Renal cortical epithelial cell (primary cell): ENCODE measurements around the gene PCDHGA2. TPM values are rescaled to one million over a fixed set of nuclear protein-coding genes. Genes with fewer than 3 reads are reported as not detected.

ENCODE experiments used
- DNase-seq: peaks from one replicate; pipeline ENCODE4 v3.0.0-alpha.2; 2011; ENCODE audit warnings: low read depth
- total RNA-seq: library from RNA; depleted of rRNA; stranded (reverse); fragments of >200 nt; gene quantifications from 2 replicates; pipeline ENCODE4 v1.2.3, GENCODE V29; 2014

PCDHGA2 gene
- total RNA-seq, 1 donor from 2014 or later, result 3.1 TPM

DNA sequence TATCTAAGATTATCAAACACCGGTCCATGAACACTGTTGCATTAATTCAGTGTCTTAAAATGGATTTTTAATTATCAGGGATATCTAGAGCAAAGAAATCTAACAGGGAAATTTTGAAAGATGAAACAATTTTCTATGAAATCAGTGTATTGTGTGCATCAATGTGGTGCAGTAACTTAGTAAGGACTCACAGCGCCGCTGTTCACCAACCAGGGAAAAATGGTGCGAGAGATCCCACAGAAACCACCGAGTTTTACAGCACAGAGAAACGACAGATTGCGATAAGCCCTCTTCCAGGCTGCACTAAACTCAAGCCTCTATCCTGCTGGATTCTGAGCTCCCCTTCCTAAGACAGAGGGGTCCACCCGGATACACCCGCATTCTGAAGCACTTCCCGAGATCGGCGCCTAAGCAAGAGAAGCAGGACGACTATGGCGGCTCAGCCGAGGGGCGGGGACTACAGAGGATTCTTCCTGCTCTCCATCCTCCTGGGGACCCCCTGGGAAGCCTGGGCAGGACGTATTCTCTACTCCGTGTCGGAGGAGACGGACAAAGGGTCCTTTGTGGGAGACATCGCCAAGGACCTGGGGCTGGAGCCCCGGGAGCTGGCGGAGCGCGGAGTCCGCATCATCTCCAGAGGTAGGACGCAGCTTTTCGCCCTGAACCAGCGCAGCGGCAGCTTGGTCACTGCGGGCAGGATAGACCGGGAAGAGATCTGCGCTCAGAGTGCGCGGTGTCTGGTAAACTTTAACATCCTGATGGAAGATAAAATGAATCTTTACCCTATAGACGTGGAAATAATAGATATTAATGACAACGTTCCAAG, 44.1 kb downstream of the PCDHGA2 start, which contains the start of gene PCDHGA7:
PCDHGA7 (plus strand) TSS at position 274 of the 826 bp plus-strand sequence; CDS start at position 432, 158 bp downstream.
- peak; percentile 2 for DNase-seq

DNA sequence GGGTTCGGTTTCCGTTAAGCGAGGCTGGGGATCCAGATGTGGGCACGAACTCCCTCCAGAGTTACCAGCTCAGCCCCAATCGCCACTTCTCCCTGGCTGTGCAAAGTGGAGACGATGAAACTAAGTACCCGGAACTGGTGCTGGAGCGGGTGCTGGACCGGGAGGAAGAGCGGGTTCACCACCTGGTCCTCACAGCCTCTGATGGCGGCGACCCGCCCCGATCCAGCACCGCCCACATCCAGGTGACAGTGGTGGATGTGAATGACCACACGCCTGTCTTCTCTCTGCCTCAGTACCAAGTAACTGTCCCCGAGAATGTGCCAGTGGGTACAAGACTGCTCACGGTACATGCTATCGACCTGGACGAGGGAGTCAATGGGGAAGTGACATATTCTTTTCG, 44.8 kb downstream of the PCDHGA2 start:
- no peak for DNase-seq

DNA sequence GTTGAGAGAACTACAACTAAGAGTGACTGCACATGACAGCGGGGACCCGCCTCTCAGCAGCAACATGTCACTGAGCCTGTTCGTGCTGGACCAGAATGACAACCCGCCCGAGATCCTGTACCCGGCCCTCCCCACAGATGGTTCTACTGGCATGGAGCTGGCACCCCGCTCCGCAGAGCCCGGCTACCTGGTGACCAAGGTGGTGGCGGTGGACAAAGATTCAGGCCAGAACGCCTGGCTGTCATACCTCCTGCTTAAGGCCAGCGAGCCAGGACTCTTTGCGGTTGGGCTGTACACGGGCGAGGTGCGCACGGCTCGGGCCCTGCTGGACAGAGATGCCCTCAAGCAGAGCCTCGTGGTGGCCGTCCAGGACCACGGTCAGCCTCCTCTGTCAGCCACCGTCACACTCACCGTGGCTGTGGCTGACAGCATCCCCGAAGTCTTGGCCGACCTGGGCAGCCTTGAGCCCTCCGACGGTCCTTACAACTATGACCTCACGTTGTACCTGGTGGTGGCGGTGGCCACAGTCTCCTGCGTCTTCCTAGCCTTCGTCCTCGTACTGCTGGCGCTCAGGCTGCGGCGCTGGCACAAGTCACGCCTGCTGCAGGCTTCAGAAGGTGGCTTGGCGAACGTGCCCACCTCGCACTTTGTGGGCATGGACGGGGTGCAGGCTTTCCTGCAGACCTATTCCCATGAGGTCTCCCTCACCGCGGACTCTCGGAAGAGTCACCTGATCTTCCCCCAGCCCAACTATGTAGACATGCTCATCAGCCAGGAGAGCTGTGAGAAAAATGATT, 46.1 kb downstream of the PCDHGA2 start:
- DNase-seq, result no peak

DNA sequence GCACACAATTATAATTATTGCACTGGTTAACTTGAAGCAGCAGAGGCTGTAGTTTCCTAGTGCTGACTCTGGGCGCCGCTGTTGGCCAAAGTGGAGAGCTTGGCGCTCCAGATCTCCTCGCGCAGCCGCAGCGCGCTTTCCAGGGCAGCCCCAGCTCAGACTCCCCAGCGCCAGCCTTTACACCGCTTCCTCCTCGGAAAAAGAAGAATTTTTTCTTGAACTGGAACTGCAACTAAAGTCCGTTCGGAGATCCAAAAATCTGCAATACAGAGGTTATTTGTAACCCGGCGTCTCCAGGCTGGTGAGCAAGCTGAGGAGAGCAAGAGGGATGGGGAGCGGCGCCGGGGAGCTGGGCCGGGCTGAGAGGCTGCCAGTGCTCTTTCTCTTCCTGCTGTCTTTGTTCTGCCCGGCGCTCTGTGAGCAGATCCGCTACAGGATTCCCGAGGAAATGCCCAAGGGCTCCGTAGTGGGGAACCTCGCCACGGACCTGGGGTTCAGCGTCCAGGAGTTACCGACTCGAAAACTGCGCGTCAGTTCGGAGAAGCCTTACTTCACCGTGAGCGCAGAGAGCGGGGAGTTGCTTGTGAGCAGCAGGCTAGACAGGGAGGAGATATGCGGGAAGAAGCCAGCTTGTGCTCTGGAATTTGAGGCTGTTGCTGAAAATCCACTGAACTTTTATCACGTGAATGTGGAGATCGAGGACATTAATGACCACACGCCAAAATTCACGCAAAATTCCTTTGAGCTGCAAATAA, 49.2 kb downstream of the PCDHGA2 start, which contains the start of gene PCDHGB4:
PCDHGB4 (plus strand) TSS at position 142 of the 755 bp plus-strand sequence; CDS start at position 329, 187 bp downstream.
- peak; percentile 6 for DNase-seq

DNA sequence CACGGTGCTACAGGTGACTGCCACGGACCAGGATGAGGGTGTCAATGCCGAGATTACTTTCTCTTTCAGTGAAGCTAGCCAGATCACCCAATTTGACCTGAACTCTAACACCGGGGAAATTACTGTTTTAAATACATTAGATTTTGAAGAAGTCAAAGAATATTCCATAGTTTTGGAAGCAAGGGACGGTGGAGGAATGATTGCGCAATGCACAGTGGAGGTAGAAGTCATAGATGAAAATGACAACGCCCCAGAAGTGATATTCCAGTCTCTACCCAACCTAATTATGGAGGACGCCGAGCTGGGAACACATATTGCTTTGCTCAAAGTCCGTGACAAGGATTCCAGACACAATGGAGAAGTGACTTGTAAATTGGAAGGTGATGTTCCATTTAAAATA, 50.1 kb downstream of the PCDHGA2 start:
- no peak for DNase-seq

DNA sequence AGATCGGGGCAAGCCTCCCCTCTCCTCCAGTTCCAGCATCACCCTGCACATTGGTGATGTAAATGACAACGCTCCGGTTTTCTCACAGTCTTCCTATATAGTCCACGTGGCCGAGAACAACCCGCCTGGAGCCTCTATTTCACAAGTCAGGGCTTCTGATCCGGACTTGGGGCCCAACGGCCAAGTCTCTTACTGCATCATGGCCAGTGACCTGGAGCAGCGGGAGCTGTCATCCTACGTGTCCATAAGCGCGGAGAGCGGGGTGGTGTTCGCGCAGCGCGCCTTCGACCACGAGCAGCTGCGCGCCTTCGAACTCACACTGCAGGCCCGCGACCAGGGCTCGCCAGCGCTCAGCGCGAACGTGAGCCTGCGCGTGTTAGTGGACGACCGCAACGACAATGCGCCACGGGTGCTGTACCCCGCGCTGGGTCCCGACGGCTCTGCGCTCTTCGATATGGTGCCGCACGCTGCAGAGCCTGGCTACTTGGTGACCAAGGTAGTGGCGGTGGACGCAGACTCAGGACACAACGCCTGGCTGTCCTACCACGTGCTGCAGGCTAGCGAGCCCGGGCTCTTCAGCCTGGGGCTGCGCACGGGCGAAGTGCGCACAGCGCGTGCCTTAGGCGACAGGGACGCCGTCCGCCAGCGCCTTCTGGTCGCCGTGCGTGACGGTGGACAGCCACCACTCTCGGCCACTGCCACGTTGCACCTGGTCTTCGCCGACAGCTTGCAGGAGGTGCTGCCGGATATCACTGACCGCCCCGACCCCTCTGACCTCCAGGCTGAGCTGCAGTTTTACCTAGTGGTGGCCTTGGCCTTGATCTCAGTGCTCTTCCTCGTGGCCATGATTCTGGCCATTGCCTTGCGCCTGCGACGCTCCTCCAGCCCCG, 50.8 kb downstream of the PCDHGA2 start:
- DNase-seq, result no peak

DNA sequence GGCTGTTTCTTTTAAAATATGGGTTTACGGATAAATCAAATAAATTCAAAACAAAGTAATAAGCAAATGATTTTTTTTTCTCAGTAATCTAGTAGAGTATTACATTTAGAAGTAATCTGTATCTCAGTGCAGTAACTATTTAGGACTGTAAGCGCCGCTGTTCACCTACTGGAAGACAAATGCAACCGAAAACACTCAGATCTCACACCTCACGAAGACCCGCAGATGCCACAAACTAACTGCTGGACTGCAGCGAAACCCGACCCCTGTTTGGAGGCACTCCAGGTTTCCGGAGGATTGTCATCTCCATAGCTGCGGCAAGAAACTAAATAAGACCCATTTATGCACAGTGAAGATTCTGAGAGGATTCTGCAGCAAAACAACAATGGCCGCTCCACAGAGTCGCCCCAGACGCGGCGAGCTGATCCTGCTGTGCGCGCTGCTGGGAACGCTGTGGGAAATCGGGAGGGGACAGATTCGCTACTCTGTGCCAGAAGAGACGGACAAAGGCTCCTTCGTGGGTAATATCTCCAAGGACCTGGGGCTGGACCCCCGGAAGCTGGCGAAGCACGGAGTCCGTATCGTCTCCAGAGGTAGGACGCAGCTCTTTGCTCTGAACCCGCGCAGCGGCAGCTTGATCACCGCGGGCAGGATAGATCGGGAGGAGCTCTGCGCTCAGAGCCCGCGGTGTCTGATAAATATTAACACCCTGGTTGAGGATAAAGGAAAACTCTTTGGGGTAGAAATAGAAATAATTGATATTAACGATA, 54.1 kb downstream of the PCDHGA2 start, which contains the start of gene PCDHGA8:
PCDHGA8 (plus strand) TSS at position 205 of the 770 bp plus-strand sequence; CDS start at position 386, 181 bp downstream.
- no peak for DNase-seq

Other genes with a start within 250 kb of the PCDHGA2 start
- 1.6 and 10.1 TPM in 2 replicates for gene PCDHB2, start 244.1 kb upstream of the PCDHGA2 start, total RNA-seq
- gene PCDHB3, start 238.3 kb upstream of the PCDHGA2 start, total RNA-seq, result 0.52 and 2.9 TPM in 2 replicates
- 0.35 and 1.4 TPM in 2 replicates for gene PCDHB4, start 216.9 kb upstream of the PCDHGA2 start, total RNA-seq
- gene PCDHB5, start 203.6 kb upstream of the PCDHGA2 start, total RNA-seq, result 0.35 and 10.0 TPM in 2 replicates
- 0.17 and 0.40 TPM in 2 replicates for gene PCDHB6, start 188.7 kb upstream of the PCDHGA2 start, total RNA-seq
- gene PCDHB7, start 166.1 kb upstream of the PCDHGA2 start, total RNA-seq, result under 0.01 and 0.85 TPM in 2 replicates
- gene PCDHB8, start 161.0 kb upstream of the PCDHGA2 start, total RNA-seq, result 0.17 and 0.55 TPM in 2 replicates
- gene PCDHB16, start 156.4 kb upstream of the PCDHGA2 start, total RNA-seq, result 0.17 and 1.4 TPM in 2 replicates
- 0.17 and 0.60 TPM in 2 replicates for gene PCDHB9, start 151.6 kb upstream of the PCDHGA2 start, total RNA-seq
- gene PCDHB10, start 146.4 kb upstream of the PCDHGA2 start, total RNA-seq, result 0.35 and 0.85 TPM in 2 replicates
- 0.17 and 1.6 TPM in 2 replicates for gene PCDHB11, start 139.1 kb upstream of the PCDHGA2 start, total RNA-seq
- gene PCDHB12, start 130.0 kb upstream of the PCDHGA2 start, total RNA-seq, result 1.2 TPM in 1 of 2 replicates, not detected in the other
- gene PCDHB13, start 124.8 kb upstream of the PCDHGA2 start, total RNA-seq, result 0.17 and 2.9 TPM in 2 replicates
- 0.35 and 3.5 TPM in 2 replicates for gene PCDHB14, start 115.4 kb upstream of the PCDHGA2 start, total RNA-seq
- gene PCDHB15, start 93.4 kb upstream of the PCDHGA2 start, total RNA-seq, result under 0.01 and 1.3 TPM in 2 replicates
- gene SLC25A2, start 34.7 kb upstream of the PCDHGA2 start, total RNA-seq, result 0.20 and 1.0 TPM in 2 replicates
- gene TAF7, start 18.0 kb upstream of the PCDHGA2 start, total RNA-seq, result 68.9 and 99.9 TPM in 2 replicates
- gene PCDHGA1, start 8.2 kb upstream of the PCDHGA2 start, total RNA-seq, result under 0.01 and 0.80 TPM in 2 replicates
- gene PCDHGA3, start 5.1 kb downstream of the PCDHGA2 start, total RNA-seq, result 0.17 and 1.0 TPM in 2 replicates
- 0.35 and 4.0 TPM in 2 replicates for gene PCDHGB1, start 11.3 kb downstream of the PCDHGA2 start, total RNA-seq
- gene PCDHGA4, start 16.3 kb downstream of the PCDHGA2 start, total RNA-seq, result 0.87 and 2.1 TPM in 2 replicates
- 0.35 and 2.7 TPM in 2 replicates for gene PCDHGB2, start 21.2 kb downstream of the PCDHGA2 start, total RNA-seq
- under 0.01 and 1.3 TPM in 2 replicates for gene PCDHGA5, start 25.4 kb downstream of the PCDHGA2 start, total RNA-seq
- gene PCDHGB3, start 31.5 kb downstream of the PCDHGA2 start, total RNA-seq, result 0.52 and 2.3 TPM in 2 replicates
- gene PCDHGA6, start 35.1 kb downstream of the PCDHGA2 start, total RNA-seq, result 0.69 and 2.1 TPM in 2 replicates
- gene PCDHGA7, start 44.0 kb downstream of the PCDHGA2 start, total RNA-seq, result 0.52 and 2.3 TPM in 2 replicates
- 4.9 and 12.5 TPM in 2 replicates for gene PCDHGB4, start 48.9 kb downstream of the PCDHGA2 start, total RNA-seq
- 0.69 and 1.6 TPM in 2 replicates for gene PCDHGA8, start 53.9 kb downstream of the PCDHGA2 start, total RNA-seq
- gene PCDHGB5, start 59.2 kb downstream of the PCDHGA2 start, total RNA-seq, result 9.4 and 17.8 TPM in 2 replicates
- 0.52 and 3.2 TPM in 2 replicates for gene PCDHGA9, start 64.0 kb downstream of the PCDHGA2 start, total RNA-seq
- gene PCDHGB6, start 69.3 kb downstream of the PCDHGA2 start, total RNA-seq, result 1.0 and 2.3 TPM in 2 replicates
- 0.52 and 5.1 TPM in 2 replicates for gene PCDHGA10, start 74.2 kb downstream of the PCDHGA2 start, total RNA-seq
- gene PCDHGB7, start 78.9 kb downstream of the PCDHGA2 start, total RNA-seq, result 1.7 and 10.4 TPM in 2 replicates
- gene PCDHGA11, start 82.3 kb downstream of the PCDHGA2 start, total RNA-seq, result 1.4 and 3.1 TPM in 2 replicates
- 0.52 and 1.7 TPM in 2 replicates for gene PCDHGA12, start 91.7 kb downstream of the PCDHGA2 start, total RNA-seq
- 11.8 and 23.6 TPM in 2 replicates for gene PCDHGC3, start 137.2 kb downstream of the PCDHGA2 start, total RNA-seq
- 1.1 TPM in 1 of 2 replicates, not detected in the other for gene PCDHGC4, start 146.3 kb downstream of the PCDHGA2 start, total RNA-seq
- gene PCDHGC5, start 150.3 kb downstream of the PCDHGA2 start, total RNA-seq, result 0.17 and 0.80 TPM in 2 replicates